Stimulated activated CD8-positive, alpha-beta memory T cell treated with anti-CD3 and anti-CD28 coated beads, Interleukin-4, amount 100 ng/mL, for 4 hours (primary cell): ENCODE data around the gene ITPKB.
A peak's percentile ranks its signal among the peaks of the same experiment; 100 is the strongest.
"Not testable (repeated sequence)": the region's sequence is repeated elsewhere in the genome, so short reads cannot be mapped to it uniquely, and the experiment has no call there.

Source experiments
- DNase-seq, 2 donors: peaks; one replicate each; pipeline ENCODE4 v3.0.0-alpha.2; 2020; ENCODE audit warnings: low read depth in 2 of 2, low spot score in 1 of 2

The ITPKB gene

DNA sequence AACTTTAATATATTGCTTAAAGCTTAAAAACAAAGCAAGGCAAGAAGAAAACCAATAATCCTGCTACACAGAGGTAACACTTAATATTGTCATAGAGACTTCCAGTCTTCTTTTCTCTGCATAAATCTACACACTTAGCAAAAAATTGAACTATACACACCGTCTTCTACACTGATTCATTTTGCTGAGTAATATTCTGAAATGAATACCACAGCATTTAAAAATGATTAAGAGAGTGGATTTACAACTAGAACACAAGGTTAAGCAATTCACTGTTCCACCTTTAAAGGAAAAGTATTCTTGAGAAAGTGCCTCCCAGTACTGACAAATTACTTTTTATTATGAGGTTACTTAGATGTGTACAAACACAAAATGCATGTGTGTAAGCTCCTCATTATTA, 22.2 kb upstream of the ITPKB start:
- DNase-seq, result no peak

DNA sequence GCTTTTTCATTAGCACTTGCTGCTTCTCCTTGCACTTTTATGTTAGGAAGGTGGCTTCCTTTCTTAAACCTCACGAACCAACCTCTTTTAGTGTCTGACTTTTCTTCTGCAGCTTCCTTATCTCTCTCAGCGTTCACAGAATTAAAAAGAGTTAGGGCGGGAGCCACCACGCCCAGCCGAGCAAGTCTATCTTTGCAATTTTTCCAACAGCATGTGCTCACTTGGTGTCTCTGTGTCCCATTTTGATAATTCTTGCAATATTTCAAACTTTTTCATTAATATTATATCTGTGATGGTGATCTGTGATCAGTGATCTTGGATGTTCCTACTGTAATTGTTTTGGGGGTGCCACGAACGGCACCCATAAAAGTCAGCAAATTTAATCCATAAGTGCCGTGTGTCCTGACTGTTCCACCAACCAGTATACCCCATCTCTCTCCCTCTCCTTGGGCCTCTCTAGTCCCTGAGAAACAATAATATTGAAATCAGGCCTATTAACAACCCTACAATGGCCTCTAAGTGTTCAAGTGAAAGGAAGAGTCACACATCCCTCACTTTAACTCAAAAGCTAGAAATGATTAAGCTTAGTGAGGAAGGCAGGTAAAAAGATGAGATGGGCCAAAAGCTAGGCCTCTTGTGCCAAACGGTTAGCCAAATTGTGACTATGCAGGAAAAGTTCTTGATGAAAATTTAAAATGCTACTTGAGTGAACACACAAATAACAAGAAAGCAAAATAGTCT, 15.9 kb upstream of the ITPKB start:
- DNase-seq, result no peak

DNA sequence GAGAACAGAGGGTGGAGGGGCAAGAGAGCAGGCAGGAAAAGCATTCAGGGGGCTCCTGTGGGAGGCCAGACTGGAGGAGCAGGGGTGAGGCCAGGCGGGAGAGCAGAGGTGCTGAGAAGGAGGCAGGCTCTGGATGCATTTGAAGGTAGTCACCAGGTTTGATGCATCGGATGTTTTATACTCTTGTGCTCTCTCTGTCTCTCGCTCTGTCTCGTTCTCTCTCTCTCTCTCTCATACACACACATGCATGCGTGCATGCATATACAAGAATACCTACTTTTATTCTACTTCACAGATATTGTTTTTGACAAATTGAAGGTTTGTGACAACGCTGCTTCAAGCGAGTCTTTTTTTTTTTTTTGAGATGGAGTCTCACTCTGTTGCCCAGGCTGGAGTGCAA, 15.0 kb upstream of the ITPKB start:
- no peak for DNase-seq

DNA sequence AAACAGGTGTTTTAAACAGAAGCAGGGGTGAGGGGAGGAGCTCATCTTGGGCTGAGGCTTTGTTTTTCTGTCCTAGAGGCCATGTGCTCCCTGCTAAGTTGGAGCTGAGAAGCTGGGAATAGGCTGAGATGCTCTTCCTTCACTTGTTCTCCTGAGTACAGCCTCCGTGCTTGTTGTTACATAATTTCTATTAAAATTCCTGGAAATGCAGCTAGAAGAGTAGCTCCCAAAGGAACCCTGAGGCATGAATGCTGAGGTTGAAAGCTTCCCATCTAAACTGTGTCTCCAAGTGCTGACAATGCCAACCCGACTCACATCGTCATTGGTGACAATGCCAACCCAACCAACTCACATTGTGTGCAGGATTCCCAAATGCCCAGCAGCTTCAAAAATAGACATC, 12.6 kb upstream of the ITPKB start:
- no peak for DNase-seq

DNA sequence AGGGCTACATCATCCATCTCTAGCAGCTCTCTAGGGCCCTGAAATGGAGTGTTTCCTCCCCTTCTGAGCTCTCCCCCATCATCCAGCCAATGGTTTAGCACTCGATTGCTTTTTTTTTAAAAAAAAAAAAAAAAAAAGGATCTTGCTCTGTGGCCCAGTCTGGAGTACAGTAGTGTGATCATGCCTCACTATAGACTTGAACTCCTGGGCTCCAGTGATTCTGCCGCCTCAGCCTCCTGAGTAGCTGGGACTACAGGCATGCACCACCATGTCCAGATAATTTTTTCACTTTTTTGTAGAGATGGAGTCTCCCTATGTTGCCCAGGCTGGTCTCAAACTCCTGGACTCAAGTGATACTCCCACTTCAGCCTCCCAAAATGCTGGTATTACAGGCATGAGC, 12.1 kb upstream of the ITPKB start:
- no peak for DNase-seq

DNA sequence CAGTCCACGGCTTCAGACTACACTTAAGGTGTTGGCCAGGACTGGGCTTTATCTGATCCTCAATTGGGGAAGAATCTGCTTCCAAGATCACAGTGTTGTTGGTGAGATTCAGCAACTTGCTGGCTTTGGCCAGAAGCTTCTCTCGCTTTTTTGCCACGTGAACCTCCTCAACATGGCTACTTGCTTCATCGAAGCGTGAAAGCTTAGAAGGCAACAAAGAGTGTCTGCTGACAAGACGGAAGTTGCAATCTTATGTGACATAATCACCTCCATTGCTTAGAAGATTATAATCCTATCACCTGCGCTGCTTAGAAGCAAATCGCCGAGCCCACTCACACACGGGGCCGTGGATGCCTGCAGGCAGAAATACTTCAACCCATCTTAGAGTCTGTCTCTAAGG, 10.4 kb upstream of the ITPKB start:
- no peak for DNase-seq

DNA sequence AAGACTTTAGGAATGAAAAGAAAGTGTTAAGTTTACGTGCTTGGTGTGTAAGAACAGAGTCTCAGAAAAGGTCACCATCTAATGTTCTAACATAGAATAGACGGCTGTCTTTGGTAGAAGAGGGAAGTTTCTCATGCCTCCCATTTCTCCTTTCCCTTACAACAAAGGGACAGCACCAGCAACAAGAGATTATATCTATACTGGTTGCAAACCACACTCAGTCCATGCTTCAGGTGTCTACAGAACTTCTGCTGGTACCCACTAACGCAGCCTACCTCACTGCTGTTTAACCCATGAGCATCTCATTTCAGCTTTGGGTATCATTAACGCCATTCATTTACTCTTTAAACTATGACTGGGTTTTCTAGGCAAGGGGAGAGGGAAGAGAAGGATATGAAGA, 9.2 kb upstream of the ITPKB start:
- no peak for DNase-seq

DNA sequence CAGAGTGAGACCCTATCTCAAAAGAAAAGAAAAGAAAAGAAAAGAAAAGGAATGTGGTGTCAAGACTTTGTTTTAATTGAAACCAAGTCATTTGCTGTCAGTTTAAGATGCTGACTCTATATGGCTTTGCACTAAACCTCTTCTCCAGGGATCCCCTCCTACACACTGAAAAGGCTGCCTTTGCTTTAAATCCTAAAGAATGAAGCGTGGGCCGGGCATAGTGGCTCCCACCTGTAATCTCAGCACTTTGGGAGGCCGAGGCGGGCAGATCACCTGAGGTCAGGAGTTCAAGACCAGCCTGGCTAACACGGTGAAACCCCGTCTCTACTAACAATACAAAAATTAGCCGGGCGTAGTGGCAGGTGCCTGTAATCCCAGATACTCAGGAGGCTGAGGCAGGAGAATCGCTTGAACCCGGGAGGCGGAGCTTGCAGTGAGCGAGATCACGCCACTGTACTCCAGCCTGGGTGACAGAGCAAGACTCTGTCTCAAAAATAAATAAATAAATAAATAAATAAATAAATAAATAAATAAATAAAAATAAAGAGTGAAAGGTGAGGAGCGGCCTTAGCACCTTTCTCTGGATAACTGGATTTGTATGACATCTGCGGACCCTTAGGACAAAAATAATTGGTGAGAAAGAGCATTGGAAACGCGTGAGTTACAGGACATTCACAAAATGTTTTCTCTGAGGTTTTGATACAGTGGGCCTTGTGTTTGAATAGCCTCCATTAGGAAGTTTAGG, 8.6 kb upstream of the ITPKB start:
- not testable (repeated sequence) for DNase-seq

DNA sequence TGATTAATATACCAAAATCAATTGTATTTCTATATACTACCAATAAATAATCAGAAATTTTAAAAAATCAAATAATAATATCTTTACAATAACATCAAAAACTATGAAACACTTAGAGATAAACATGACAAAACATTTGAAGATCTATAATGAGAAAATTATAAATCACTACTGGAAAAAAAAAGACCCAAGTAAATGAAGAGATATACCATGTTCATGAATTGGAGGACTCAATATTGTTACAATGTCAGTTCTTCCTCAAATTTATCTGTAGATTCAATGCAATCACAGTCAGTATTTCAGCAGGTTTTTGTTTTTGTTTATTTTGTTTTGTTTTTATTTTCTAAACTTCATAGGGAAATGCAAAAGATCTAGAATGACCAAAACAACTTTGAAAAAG, 4.2 kb upstream of the ITPKB start:
- no peak for DNase-seq

DNA sequence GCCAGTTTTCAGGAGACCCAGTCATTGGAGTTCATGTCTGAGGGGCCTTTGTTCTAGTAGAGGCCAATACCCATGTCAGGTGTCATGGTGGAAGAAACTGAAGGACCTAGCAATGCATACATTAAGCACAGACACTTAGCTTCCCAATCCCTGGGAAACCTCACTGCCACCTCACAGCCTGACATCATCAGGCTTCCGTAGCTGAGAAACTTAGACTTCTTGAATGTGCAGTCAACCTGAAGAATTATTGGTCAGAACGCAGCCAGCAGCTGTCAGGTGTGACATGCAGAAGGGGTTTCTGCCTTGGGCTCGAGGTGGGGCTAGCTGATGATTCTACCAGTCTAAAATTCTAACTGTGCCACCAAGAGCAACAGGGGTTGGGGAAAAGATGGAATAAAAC, 1.9 kb upstream of the ITPKB start:
- DNase-seq, result no peak

DNA sequence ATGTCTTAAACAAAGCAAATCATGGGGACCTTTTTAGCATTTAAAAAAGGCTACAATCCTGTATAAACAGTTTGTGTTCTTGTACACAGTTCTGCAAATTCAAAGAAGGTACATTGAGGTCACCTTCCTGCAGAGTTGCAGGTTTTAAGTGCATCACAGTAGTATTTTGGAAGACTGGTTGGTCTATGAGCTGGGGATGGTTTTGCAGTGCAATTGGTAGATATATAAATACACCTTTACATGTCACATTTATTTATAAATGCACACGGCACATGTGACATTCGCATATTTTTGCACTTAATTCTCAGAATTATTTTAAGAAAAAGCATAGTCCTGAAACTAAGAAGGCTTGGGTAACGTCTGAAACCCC, 599 bp upstream of the ITPKB start:
- DNase-seq, result no peak

DNA sequence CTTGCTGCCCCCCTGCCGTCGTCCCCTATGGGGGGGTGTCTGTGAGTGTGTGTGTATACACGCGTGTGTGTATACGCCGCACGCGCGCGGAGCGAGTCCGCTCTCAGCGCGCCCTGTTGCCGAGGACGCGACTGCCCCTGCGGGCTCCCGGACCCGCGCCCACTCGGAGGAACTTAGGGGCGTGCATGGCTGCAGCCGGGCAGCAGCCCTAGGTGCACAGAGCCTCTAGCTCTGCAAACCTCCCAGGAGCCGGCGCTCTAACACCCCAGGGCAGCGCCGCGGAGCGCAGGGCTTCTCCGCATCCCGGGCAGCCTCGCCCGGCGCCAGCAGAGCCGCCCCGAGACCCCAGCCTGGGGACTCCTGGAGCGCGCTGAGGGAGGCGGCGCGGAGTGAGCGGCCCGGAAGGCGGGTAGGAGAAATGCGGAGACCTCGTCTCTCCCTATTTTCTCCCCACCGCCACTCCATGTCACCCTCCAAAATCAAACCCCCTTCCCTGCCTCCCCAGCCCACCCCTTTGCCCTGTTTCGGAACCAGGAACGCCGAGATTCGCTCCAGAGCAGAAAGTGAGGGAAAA, 574 bp downstream of the ITPKB start:
- DNase-seq, result no peak

DNA sequence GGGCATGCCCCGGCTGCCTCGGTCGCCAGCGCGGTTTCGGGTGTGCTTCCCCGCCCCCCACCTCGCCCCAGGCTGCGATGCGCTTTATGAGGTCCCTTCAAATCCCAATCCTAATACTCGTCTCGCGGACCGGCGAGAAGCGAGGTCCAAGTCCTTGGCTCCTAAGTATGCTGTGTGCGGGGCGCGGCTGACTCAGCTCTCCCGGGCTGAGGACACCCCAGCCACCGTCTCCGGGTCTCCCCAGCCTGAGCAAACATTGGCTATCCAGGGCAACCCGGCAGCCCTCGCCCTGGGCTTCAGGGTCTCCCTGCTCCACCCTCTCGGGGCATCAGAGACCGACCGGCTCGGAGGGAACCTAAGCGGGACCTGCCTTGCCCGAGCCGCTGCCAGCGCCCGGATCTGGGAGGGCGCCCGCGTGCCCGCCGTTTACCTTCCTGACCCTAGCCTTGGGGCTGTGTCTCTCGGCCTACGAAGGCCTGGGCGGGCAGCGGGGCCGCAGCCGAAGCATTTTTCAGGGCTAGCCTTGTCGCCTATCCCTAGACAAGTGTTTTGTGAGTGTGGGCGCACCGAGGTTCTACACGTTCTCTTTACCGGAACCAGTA, 1.2 kb downstream of the ITPKB start:
- DNase-seq, result no peak

DNA sequence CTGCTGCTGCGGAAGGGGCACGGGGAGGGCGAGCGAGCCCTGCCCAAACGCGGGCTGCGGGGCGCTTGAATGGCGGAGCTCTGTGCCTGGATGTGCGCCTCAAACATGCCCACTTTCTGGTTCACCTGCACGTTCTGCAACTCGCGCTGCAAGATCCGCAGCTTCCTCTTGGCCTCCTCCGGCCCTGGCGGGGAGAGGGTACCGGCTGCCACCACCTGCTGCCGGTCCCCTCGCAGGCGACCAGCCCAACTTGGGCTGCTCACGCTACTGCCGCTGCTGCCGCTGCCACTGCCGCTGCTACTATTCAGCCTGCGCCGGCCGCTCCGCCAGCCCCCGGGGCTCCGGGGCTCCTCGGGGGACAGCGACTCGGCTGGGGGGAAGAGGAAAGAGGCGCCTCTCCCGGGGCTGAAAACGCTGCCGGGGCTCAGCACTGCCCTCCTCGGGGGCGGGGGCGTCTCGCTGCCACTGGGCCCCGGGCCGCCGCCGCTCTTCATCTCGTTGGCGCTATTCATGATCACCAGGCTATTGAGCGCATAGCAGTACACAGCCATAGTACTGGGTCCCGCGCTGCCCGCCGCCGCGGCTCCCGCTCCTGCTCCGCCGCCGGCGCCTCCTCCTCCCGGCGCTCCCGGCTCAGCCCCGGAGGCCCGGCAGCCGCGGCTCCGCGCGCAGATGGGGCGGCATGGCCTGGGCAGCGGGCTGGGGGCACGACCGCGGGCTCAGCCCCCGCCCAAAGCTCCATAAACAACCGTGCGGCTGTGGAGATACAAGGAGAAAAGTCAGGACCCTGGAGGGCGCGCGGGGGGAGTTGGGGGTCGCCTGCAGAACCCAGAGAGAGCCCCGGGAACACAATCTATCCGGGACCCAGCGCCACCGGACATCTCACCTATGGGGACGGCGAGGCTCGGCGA, 1.9 kb downstream of the ITPKB start:
- peak in 1 of 2 donors; percentile 32 for DNase-seq

DNA sequence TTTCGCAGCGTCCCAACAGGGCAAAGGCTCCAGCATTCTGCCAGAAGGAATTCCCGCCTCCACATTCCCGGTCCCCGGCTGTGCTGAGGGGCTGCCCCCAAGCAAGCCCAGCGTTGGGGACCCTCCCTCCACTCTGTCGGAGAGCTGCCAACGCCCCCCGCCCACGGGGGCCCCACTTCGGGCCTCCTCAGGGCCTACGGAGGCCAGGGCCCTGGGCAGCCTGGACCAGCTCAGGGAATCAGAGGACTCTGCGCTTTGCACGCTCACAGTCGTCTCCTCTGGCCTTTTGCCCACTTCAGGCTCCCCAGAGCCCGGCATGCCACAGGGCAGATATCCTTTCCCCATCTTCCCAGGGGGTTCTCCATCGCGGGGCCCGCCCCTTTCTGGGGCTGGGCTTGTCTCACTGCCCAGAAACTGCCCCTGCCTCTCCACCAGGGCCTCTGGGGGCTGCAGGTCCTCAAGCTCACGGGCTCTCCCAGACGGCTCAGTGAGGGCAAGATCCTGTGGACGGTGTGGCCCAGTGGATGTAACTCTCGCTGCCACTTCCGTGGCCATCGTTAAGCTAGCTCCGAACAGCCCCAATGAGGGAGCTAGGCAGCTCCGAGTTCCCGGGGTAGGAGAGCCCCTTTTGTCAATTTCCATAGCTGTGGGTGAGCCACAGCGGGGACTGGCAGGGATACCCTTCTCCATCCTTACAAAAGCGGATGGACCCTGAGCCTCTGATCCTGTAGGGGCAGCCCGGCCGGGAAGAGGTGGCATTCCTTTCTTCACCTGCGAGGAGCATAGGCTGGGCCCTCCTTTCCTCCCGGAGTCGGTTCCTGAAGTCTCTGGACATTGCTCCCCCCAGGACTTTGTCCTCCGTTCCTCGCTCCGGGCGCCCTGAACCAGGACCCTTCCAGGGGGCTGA, 2.8 kb downstream of the ITPKB start:
- DNase-seq, result no peak

DNA sequence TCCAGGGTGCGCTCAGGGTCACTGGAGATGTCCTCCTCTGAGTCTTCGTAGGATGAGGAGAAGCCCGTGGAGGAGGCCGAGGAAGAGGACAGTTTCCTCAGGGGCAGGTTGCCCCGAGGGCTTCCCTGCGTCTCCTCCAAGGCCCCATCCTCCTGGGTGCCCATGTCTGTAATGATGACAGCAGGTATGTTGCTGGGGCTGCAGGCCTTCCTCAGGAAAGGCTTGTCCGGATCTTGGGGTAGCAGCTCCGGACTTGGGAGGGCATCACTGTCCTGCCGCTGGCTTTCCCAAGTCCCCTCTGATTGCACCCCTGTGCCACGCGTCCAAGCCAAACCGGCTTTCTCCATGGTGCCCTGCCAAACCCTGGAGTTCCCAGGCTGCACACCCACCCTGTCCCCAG, 3.5 kb downstream of the ITPKB start:
- DNase-seq, result no peak

DNA sequence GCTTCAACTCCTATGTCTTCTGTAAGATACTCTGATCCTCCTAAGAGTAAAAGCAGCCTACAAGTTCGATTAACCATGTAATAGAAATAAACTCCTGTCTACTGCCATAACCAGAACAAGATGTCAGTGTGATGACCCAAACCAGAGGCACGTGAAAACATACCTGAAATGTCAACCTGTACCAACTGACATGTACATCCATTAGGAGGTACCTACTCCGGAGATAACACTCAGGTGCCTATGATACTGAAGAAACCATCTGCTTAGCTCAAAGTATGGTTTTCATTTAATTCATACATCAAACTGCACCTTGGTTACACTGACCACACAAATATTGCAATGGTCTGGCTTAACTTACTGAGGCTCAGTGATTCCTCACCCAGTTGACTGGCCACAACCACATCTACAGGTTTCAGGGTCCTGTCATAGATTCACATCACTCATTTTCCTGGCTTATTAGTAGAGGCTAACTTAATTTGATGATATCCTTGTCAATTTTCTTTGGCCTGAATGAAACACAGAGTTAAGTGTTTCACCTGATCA, 4.4 kb downstream of the ITPKB start:
- DNase-seq, result no peak

DNA sequence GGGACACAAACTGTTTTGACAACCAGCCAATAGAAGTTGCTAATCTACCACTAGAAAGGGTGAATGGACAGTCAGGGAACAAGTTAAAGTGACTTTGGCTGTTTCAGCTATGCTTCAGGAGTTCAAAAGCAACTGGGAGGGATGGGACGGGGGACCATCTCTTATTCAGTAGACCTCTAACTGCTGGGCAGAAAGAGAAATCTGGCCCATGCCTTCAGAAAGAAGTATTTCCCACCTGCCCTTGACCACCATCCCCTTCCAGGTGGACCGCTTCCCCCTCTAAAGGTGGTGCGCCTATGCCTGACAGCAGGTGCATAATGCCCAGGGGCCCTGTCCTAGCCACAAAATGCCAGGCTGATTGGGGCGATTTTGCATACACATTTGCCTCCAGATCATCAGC, 5.2 kb downstream of the ITPKB start:
- no peak for DNase-seq

DNA sequence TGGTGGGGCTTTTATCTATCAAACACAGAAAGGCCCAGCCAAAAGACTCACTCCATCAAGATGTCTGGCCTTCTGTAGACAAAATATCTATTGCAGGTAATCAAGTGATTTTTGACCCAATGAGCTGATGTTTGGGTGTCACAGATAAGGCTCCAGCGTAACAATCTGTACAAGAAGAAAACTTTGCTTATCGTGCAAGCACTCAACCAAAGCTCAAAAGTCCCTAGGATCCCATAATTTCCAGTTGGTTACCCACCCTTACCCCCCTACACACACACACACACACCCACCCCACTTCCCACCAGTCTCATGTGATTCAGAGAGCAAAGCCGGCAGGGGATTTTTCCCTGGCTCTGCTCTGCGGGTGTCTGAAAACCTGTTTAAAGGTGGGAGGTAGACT, 5.8 kb downstream of the ITPKB start:
- DNase-seq, result no peak

DNA sequence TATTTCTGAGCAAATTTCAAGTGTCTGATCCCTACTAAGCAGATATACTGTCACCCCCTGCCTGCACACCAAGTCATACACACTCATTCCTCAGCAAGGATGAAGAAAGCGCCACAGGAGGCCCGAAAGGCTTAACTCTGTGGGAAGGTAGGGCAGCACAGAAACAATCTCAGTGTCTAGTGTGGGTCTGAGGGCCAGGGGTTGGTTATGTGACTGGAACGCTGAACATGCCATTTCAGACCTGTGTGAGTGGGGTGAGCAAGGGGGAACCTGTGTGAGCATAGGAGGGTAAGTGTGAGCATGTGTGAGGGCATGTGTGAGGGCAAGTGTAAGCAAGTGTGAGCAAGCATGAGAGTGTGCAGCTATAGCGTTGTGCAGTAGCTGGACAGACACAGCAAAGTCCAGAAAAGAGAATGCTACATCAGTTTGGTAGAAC, 6.2 kb downstream of the ITPKB start:
- no peak for DNase-seq
